Measurements from ENCODE around the gene ZNF697. TPM values are rescaled to one million over a fixed set of nuclear protein-coding genes. Genes with fewer than 3 reads are reported as not detected.

ZNF697 gene
- total RNA-seq, 1 experiment from 2014 or later, result 2.9 TPM

DNA sequence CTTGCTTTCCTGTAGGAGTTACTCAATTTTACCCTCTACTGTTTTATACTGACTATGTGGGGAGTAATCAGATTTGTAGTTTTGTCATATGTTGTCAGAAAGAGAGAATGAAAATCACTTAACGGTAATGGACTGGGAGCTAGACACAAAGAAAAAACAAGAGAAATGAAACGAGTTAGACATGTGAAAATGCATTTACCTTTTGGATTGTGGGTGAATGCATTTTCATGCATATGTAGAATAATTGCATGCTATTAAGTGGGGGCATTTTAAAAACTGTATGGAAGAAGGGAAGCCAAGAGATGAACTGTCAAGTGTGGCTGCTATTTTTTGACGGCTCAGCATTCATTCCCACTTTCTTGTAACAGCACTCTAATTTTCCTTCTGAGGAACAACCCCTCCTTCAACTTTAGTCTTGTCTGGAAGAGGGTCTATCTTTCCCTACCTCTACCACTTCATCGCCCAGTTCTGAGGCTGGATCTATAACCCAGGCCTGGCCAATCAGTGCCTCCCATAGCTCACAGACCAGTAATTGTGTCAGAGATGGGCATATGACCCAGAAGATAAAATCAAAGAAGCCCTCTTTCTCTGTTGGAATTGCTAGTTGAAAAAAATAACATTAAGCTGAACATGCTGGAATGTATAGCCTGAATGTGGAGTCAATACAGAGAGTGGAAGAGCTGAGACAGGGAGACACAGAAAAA, 5.2 kb upstream of the ZNF697 start:
- Mint-ChIP-seq H3K27me3 (ENCODE audit: insufficient read depth, unreplicated experiment) (peaks cover 3% of the 10 kb centered on the region), H3K4me3 (ENCODE audit: unreplicated experiment) (no peak overlapping the region)
- CTCF ChIA-PET, result no interaction called here

DNA sequence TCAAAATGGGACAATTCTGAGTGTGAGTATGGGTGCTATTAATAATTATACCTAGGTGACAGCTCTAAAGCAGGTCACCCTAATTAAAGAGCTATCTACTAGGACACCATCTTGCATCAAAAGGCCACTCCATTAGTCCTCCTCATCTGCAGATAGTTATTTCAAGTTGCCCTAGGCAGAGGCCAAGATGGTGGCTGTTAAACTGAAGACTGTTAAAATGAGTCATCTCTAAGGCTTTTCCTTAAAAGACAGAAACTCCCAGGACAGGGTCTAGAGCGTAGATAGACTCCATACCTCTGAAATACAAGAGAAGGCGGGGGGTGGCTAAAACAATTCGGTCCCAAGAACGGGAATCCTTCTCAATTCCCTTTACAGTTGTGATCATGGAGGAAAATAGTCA, 4.5 kb upstream of the ZNF697 start:
- Histone ChIP-seq H3K4me3 (ENCODE audit: low read depth, low read length) (no peak overlapping the region), H3K36me3 (ENCODE audit: control insufficient read depth, insufficient read depth, low read length) (no peaks in the 10 kb centered on the region), H3K9me3 (no peaks in the 10 kb centered on the region), H3K27me3 (replicated peaks; ENCODE audit: control insufficient read depth, insufficient read depth, low read length) (no peaks in the 10 kb centered on the region), H3K4me1 (no peaks in the 10 kb centered on the region)
- TF ChIP-seq, protein P1, sequence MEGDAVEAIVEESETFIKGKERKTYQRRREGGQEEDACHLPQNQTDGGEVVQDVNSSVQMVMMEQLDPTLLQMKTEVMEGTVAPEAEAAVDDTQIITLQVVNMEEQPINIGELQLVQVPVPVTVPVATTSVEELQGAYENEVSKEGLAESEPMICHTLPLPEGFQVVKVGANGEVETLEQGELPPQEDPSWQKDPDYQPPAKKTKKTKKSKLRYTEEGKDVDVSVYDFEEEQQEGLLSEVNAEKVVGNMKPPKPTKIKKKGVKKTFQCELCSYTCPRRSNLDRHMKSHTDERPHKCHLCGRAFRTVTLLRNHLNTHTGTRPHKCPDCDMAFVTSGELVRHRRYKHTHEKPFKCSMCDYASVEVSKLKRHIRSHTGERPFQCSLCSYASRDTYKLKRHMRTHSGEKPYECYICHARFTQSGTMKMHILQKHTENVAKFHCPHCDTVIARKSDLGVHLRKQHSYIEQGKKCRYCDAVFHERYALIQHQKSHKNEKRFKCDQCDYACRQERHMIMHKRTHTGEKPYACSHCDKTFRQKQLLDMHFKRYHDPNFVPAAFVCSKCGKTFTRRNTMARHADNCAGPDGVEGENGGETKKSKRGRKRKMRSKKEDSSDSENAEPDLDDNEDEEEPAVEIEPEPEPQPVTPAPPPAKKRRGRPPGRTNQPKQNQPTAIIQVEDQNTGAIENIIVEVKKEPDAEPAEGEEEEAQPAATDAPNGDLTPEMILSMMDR (IDR thresholded peaks at IDR 0.05; ENCODE audit: insufficient read depth in 1 of 2, low read depth in 1 of 2, low read length in 1 of 2, severe bottlenecking in 1 of 2, unreplicated experiment in 1 of 2), result no peak
- BruUV-seq (replicated peaks), result no TSS peak
- POLR2A ChIA-PET, result no interaction called here
- CTCF ChIA-PET, result no interaction called here
- no peak for DNase-seq
- peaks cover 3% of the 10 kb centered on the region for H3K27me3 Mint-ChIP-seq (ENCODE audit: insufficient read depth, unreplicated experiment)
- no peak overlapping the region for H3K4me3 Mint-ChIP-seq (ENCODE audit: unreplicated experiment)
- H3K27ac Mint-ChIP-seq (ENCODE audit: unreplicated experiment), result no peak overlapping the region
- no peaks in the 10 kb centered on the region for H3K4me1 Mint-ChIP-seq (ENCODE audit: low read depth, unreplicated experiment)
- H3K36me3 Mint-ChIP-seq (ENCODE audit: insufficient read depth, unreplicated experiment), result no peaks in the 10 kb centered on the region
- intact Hi-C loops (cut with micrococcal nuclease; ENCODE audit: unreplicated experiment), result no loop called here
- H3K9me3 Mint-ChIP-seq (ENCODE audit: unreplicated experiment), result no peaks in the 10 kb centered on the region

More for the DNA sequence above, 5.2 kb upstream of the ZNF697 start:
- Mint-ChIP-seq H3K36me3 (ENCODE audit: insufficient read depth, unreplicated experiment) (no peaks in the 10 kb centered on the region), H3K4me1 (ENCODE audit: low read depth, unreplicated experiment) (no peaks in the 10 kb centered on the region), H3K9me3 (ENCODE audit: unreplicated experiment) (no peaks in the 10 kb centered on the region), H3K27ac (ENCODE audit: unreplicated experiment) (no peak overlapping the region)
- H3K27me3 ChIP-seq (replicated peaks; ENCODE audit: control insufficient read depth, insufficient read depth, low read length), result no peaks in the 10 kb centered on the region
- no peak overlapping the region for H3K4me3 ChIP-seq (ENCODE audit: low read depth, low read length)
- POLR2A ChIA-PET, result no interaction called here
- H3K36me3 ChIP-seq (ENCODE audit: control insufficient read depth, insufficient read depth, low read length), result no peaks in the 10 kb centered on the region
- DNase-seq, result no peak
- TF ChIP-seq, protein P1 (IDR thresholded peaks at IDR 0.05; ENCODE audit: insufficient read depth in 1 of 2, low read depth in 1 of 2, low read length in 1 of 2, severe bottlenecking in 1 of 2, unreplicated experiment in 1 of 2), result no peak
- BruUV-seq (replicated peaks), result no TSS peak
- H3K9me3 ChIP-seq, result no peaks in the 10 kb centered on the region
- intact Hi-C loops (cut with micrococcal nuclease; ENCODE audit: unreplicated experiment), result no loop called here
- no peaks in the 10 kb centered on the region for H3K4me1 ChIP-seq

DNA sequence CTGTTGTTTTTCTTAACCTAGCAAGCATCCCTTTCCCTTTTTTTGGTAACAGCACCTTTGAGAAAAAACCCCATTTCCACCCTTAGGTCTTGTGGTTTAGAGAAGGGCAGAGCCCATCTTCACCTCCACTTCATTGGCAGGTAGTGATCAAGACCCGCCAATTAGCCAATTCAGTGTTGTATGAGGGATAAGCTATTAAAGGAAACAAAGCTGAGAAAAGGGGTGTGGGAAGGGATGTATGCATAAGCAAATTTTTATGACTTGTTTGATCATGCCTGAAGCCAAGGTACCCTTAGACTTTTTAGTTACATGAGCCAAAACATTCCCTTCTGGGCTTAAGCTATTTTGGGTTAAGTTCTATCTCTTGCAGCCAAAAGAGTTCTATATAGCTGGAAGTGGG, 3.6 kb upstream of the ZNF697 start:
- TF ChIP-seq, protein P1 (IDR thresholded peaks at IDR 0.05; ENCODE audit: insufficient read depth in 1 of 2, low read depth in 1 of 2, low read length in 1 of 2, severe bottlenecking in 1 of 2, unreplicated experiment in 1 of 2), result no peak
- DNase-seq, result no peak
- no TSS peak for BruUV-seq (replicated peaks)
- intact Hi-C loops (cut with micrococcal nuclease; ENCODE audit: unreplicated experiment), result no loop called here
- Histone ChIP-seq H3K4me1 (no peaks in the 10 kb centered on the region), H3K9me3 (no peaks in the 10 kb centered on the region), H3K27me3 (replicated peaks; ENCODE audit: control insufficient read depth, insufficient read depth, low read length) (no peaks in the 10 kb centered on the region), H3K4me3 (ENCODE audit: low read depth, low read length) (no peak overlapping the region), H3K36me3 (ENCODE audit: control insufficient read depth, insufficient read depth, low read length) (no peaks in the 10 kb centered on the region)
- H3K9me3 Mint-ChIP-seq (ENCODE audit: unreplicated experiment), result no peaks in the 10 kb centered on the region
- peaks cover 1% of the 10 kb centered on the region for H3K4me1 Mint-ChIP-seq (ENCODE audit: low read depth, unreplicated experiment)
- ChIA-PET POLR2A (no interaction called here), CTCF (no interaction called here)
- no peak overlapping the region for H3K27ac Mint-ChIP-seq (ENCODE audit: unreplicated experiment)
- peaks cover 3% of the 10 kb centered on the region for H3K27me3 Mint-ChIP-seq (ENCODE audit: insufficient read depth, unreplicated experiment)
- H3K4me3 Mint-ChIP-seq (ENCODE audit: unreplicated experiment), result no peak overlapping the region
- H3K36me3 Mint-ChIP-seq (ENCODE audit: insufficient read depth, unreplicated experiment), result no peaks in the 10 kb centered on the region

Data from Caco-2 (cell line).